DOHH2 (cell line): ENCODE data around the gene CAPZA1.

Source experiments
- H3F3A ChIP-seq: fragments of 200-600 bp; sonication (generic), shearing (Covaris generic); 2 replicates; pipeline ENCODE4 v1.6.0; 2016; ENCODE audit warnings: antibody characterized with exemption, mild to moderate bottlenecking; ENCODE audit not compliant: control insufficient read depth, insufficient read depth
- H3K27ac ChIP-seq: fragments of 200-600 bp; sonication (generic); 2 replicates; pipeline ENCODE4 v1.5.1; 2014; ENCODE audit warnings: low read depth, mild to moderate bottlenecking, low read length, moderate library complexity
- H3K27me3 ChIP-seq: fragments of 200-600 bp; sonication (generic); 2 replicates; pipeline ENCODE4 v1.6.1; 2014; ENCODE audit warnings: mild to moderate bottlenecking, low read length, mixed read lengths; ENCODE audit not compliant: control insufficient read depth
- H3K36me3 ChIP-seq: fragments of 200-600 bp; sonication (generic); 2 replicates; pipeline ENCODE4 v1.6.1; 2014; ENCODE audit warnings: mild to moderate bottlenecking, low read length, moderate library complexity, mixed read lengths; ENCODE audit not compliant: control insufficient read depth
- H3K4me1 ChIP-seq: fragments of 200-600 bp; sonication (generic); 2 replicates; pipeline ENCODE4 v1.6.1; 2014; ENCODE audit warnings: mild to moderate bottlenecking, low read length, mixed read lengths; ENCODE audit not compliant: control insufficient read depth
- H3K4me2 ChIP-seq: fragments of 200-600 bp; sonication (generic); 2 replicates; pipeline ENCODE4 v1.6.0; 2014; ENCODE audit warnings: mild to moderate bottlenecking, low read length, moderate library complexity
- H3K4me3 ChIP-seq: fragments of 200-600 bp; sonication (generic); 2 replicates; pipeline ENCODE4 v1.5.1; 2014; ENCODE audit warnings: mild to moderate bottlenecking, low read length, mixed read lengths
- H3K79me2 ChIP-seq: fragments of 200-600 bp; sonication (generic); 2 replicates; pipeline ENCODE4 v1.6.1; 2014; ENCODE audit warnings: mild to moderate bottlenecking, low read length, mixed read lengths; ENCODE audit not compliant: control insufficient read depth
- H3K9me2 ChIP-seq: fragments of 200-600 bp; sonication (generic); replicated peaks from 2 replicates; pipeline ENCODE4 v1.6.1; 2014; ENCODE audit warnings: mild to moderate bottlenecking, low read length, mixed read lengths; ENCODE audit not compliant: control insufficient read depth
- H3K9me3 ChIP-seq: fragments of 200-600 bp; sonication (generic); 2 replicates; pipeline ENCODE4 v1.6.1; 2014; ENCODE audit warnings: antibody characterized with exemption, low read length, mixed read lengths; ENCODE audit not compliant: control insufficient read depth, insufficient read depth
- H4K20me1 ChIP-seq: fragments of 200-600 bp; sonication (generic); 2 replicates; pipeline ENCODE4 v1.6.0; 2014; ENCODE audit warnings: low read depth, mild to moderate bottlenecking, antibody characterized with exemption, low read length, moderate library complexity; ENCODE audit not compliant: control insufficient read depth, insufficient read depth
- CTCF ChIP-seq: fragments of 200-600 bp; sonication (generic); IDR thresholded peaks from one replicate; pipeline ENCODE4 v1.5.1; 2014; ENCODE audit warnings: antibody characterized with exemption, mild to moderate bottlenecking, low read depth, low read length; ENCODE audit not compliant: poor library complexity, severe bottlenecking
- EZH2phosphoT487 ChIP-seq: fragments of 200-600 bp; sonication (generic); IDR thresholded peaks from 2 replicates; pipeline ENCODE4 v1.6.1; 2017; ENCODE audit warnings: borderline replicate concordance, mild to moderate bottlenecking, antibody characterized with exemption, low read length, moderate library complexity, mixed read lengths

The CAPZA1 gene

DNA sequence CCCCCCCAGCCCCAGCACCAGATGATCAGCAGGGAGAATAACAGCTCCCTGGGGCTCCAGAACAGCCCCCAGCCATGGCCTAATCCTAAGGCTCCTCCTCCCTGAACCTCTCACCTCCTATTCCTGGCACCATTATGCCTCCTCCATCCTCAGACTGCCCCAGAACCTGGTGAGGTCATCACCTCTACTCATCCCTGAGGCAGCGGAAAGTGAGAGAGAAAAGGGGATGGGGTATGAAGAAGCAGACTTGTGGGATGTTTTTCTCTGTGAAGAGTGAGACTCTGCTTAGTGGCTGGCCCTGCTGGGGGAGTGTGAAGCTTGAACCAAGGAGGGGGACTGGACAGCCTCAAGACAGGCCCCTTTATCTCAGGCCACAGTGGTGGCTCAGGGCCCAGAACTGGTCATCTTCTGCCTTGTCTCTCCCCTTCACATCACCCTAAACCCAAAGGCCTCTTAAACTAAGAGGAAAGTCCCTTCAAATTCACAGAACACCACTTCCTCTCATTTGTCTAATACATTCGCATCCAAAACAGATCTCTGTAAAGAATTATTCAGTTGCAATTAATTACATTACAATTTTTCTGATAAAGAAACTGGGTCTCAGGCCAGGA is 97.7 kb downstream of the CAPZA1 start:
- Histone ChIP-seq H3K9me3 (no peaks in the 10 kb centered on the region), H3K27ac (no peak overlapping the region), H3K9me2 (no peaks in the 10 kb centered on the region), H3K4me2 (no peak overlapping the region), H3K27me3 (peaks cover 23% of the 10 kb centered on the region), H3K36me3 (no peaks in the 10 kb centered on the region), H3K4me1 (peaks cover 33% of the 10 kb centered on the region), H4K20me1 (0 out of 2 replicates have a peak, but pooled peaks cover 4% of the 10 kb centered on the region), H3K79me2 (no peaks in the 10 kb centered on the region), H3K4me3 (no peak overlapping the region), H3F3A (0 out of 2 replicates have a peak, but pooled peaks cover 2% of the 10 kb centered on the region)
- no peak for TF ChIP-seq CTCF
- no peak for TF ChIP-seq EZH2phosphoT487

GRCh38 chr1:112718691-112719418 is 99.2 kb downstream of the CAPZA1 start:
- Histone ChIP-seq H3K27ac (no peak overlapping the region), H3K36me3 (no peaks in the 10 kb centered on the region), H3K4me2 (peak overlapping the region; percentile 41), H3K9me3 (no peaks in the 10 kb centered on the region), H3K79me2 (no peaks in the 10 kb centered on the region), H3K9me2 (no peaks in the 10 kb centered on the region), H3K4me3 (0 out of 2 replicates have a peak overlapping the region, but pooled peaks have one; percentile 19), H3K4me1 (peaks cover 33% of the 10 kb centered on the region), H3F3A (no peaks in the 10 kb centered on the region), H3K27me3 (peaks cover 27% of the 10 kb centered on the region), H4K20me1 (no peaks in the 10 kb centered on the region)
- no peak for TF ChIP-seq EZH2phosphoT487
- TF ChIP-seq CTCF, result peak; percentile 81

DNA sequence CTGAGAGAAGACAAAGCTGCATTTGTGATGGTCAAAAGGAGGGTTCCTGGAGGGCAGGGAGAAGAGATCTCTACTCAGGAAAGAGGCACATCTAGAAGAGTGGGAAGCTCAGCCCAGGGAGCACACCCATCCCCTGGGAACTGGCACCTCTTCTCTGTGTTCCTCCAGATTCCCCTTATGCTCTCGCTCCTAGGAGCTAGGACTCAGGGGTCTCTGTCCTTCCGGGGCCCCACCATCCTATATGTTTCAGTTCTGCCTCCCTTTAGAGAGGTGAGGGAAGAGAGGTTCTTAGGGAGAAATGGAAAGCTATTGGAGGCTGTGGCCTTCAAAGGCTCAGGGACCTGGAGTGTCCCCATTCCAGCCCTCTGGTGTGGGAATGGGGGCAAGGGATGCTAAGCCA is 100.1 kb downstream of the CAPZA1 start:
- H3K4me2 ChIP-seq, result no peak overlapping the region

More for the DNA sequence above, 100.1 kb downstream of the CAPZA1 start:
- Histone ChIP-seq H3K4me3 (no peak overlapping the region), H3K36me3 (no peaks in the 10 kb centered on the region), H3K79me2 (no peaks in the 10 kb centered on the region), H3K9me3 (no peaks in the 10 kb centered on the region), H3K4me1 (peaks cover 24% of the 10 kb centered on the region), H3K9me2 (no peaks in the 10 kb centered on the region), H4K20me1 (no peaks in the 10 kb centered on the region), H3K27ac (no peak overlapping the region), H3F3A (no peaks in the 10 kb centered on the region), H3K27me3 (peaks cover 25% of the 10 kb centered on the region)
- TF ChIP-seq CTCF (no peak), EZH2phosphoT487 (no peak)
